Neuronal stem cell (in vitro differentiated cells): ENCODE results near the gene ADCY9.
"Not testable (repeated sequence)": the region's sequence is repeated elsewhere in the genome, so short reads cannot be mapped to it uniquely, and the experiment has no call there.

Source experiments
- DNase-seq: peaks from one replicate; pipeline ENCODE4 v3.0.0-alpha.2; 2013; ENCODE audit warnings: low spot score
- H2AFZ ChIP-seq: one replicate; pipeline ENCODE4 v1.6.1; 2013; ENCODE audit warnings: mild to moderate bottlenecking, low read length, inconsistent platforms
- H2AK5ac ChIP-seq: 2 replicates; pipeline ENCODE4 v1.6.1; 2013; ENCODE audit warnings: low read depth, mild to moderate bottlenecking, inconsistent platforms, low read length, moderate library complexity, mixed read lengths
- H2BK120ac ChIP-seq: 2 replicates; pipeline ENCODE4 v1.6.1; 2013; ENCODE audit warnings: low read depth, mild to moderate bottlenecking, inconsistent platforms, low read length, moderate library complexity, mixed read lengths
- H2BK12ac ChIP-seq: one replicate; pipeline ENCODE4 v1.6.1; 2013; ENCODE audit warnings: low read length, inconsistent platforms
- H2BK15ac ChIP-seq: 2 replicates; pipeline ENCODE4 v1.6.1; 2013; ENCODE audit warnings: mild to moderate bottlenecking, low read length, inconsistent platforms, mixed read lengths
- H2BK5ac ChIP-seq: one replicate; pipeline ENCODE4 v1.6.1; 2013; ENCODE audit warnings: inconsistent platforms, mild to moderate bottlenecking, low read length, moderate library complexity
- H3K14ac ChIP-seq: one replicate; pipeline ENCODE4 v1.6.1; 2013; ENCODE audit warnings: low read length, inconsistent platforms
- H3K18ac ChIP-seq: 2 replicates; pipeline ENCODE4 v1.6.1; 2013; ENCODE audit warnings: low read length, inconsistent platforms
- H3K23ac ChIP-seq: 2 replicates; pipeline ENCODE4 v1.6.1; 2013; ENCODE audit warnings: low read depth, mild to moderate bottlenecking, mixed read lengths, low read length, inconsistent platforms; ENCODE audit not compliant: poor library complexity
- H3K27ac ChIP-seq: replicated peaks from 3 replicates; pipeline ENCODE4 v1.5.1; 2013; ENCODE audit warnings: low read length, inconsistent platforms
- H3K27me3 ChIP-seq, 3 experiments: 2 replicates each; pipeline ENCODE4 v1.6.1; 2013; ENCODE audit warnings: low read length in 3 of 3, mild to moderate bottlenecking in 2 of 3, inconsistent platforms in 1 of 3, low read depth in 1 of 3, mixed read lengths in 1 of 3, moderate library complexity in 1 of 3; ENCODE audit not compliant: control insufficient read depth in 3 of 3, insufficient read depth in 3 of 3
- H3K36me3 ChIP-seq, 2 donors: replicated peaks in 1 of 2; 2 replicates each; pipeline ENCODE4 v1.6.1; 2013; ENCODE audit warnings: low read length in 2 of 2; ENCODE audit not compliant: control insufficient read depth in 2 of 2, insufficient read depth in 2 of 2
- H3K4ac ChIP-seq: 2 replicates; pipeline ENCODE4 v1.6.1; 2013; ENCODE audit warnings: inconsistent platforms, mild to moderate bottlenecking, low read length, moderate library complexity
- H3K4me1 ChIP-seq, 2 donors: 1 replicate in 1 of 2; 2 replicates in 1 of 2; pipeline ENCODE4 v1.6.1; 2013; ENCODE audit warnings: low read length in 2 of 2, low read depth in 1 of 2; ENCODE audit not compliant: control insufficient read depth in 2 of 2, insufficient read depth in 1 of 2
- H3K4me2 ChIP-seq: one replicate; pipeline ENCODE4 v1.6.1; 2013; ENCODE audit warnings: mild to moderate bottlenecking, low read length, inconsistent platforms; ENCODE audit not compliant: insufficient read depth, poor library complexity, severe bottlenecking
- H3K4me3 ChIP-seq, 2 donors: 2 replicates each; pipeline ENCODE4 v1.5.1; 2013; ENCODE audit warnings: low read length in 2 of 2, mild to moderate bottlenecking in 2 of 2, inconsistent platforms in 1 of 2, moderate library complexity in 1 of 2
- H3K79me1 ChIP-seq: one replicate; pipeline ENCODE4 v1.6.1; 2013; ENCODE audit warnings: low read depth, mild to moderate bottlenecking, inconsistent platforms, low read length, moderate library complexity
- H3K9ac ChIP-seq: one replicate; pipeline ENCODE4 v1.6.1; 2013; ENCODE audit warnings: mild to moderate bottlenecking, low read depth, low read length, inconsistent platforms; ENCODE audit not compliant: poor library complexity
- H3K9me3 ChIP-seq, 2 donors: replicated peaks in 1 of 2; 2 replicates each; pipeline versions ENCODE3 to v1.6.1; 2013; ENCODE audit warnings: low read length in 2 of 2, mild to moderate bottlenecking in 2 of 2, inconsistent platforms in 1 of 2, low read depth in 1 of 2, mixed read lengths in 1 of 2, moderate library complexity in 1 of 2; ENCODE audit not compliant: control insufficient read depth in 2 of 2, insufficient read depth in 1 of 2
- H4K8ac ChIP-seq: one replicate; pipeline ENCODE4 v1.6.1; 2013; ENCODE audit warnings: low read depth, mild to moderate bottlenecking, inconsistent platforms, low read length, moderate library complexity
- H4K91ac ChIP-seq: one replicate; pipeline ENCODE4 v1.6.1; 2013; ENCODE audit warnings: low read length, low read depth, mild to moderate bottlenecking, inconsistent platforms; ENCODE audit not compliant: poor library complexity
- WGBS, 2 donors: extraction: QIAGEN DNeasy Blood & Tissue Kit; methylation state at CpG; one replicate each; pipeline ENCODE4 v1.1.7; 2013; ENCODE audit warnings: missing lambda C conversion rate in 2 of 2, mixed read lengths in 1 of 2; ENCODE audit not compliant: insufficient read length in 2 of 2, insufficient replicate concordance in 1 of 2; ENCODE audit errors: extremely low coverage in 2 of 2; 5-methylcytosine and 5-hydroxymethylcytosine counted together

Gene ADCY9

DNA sequence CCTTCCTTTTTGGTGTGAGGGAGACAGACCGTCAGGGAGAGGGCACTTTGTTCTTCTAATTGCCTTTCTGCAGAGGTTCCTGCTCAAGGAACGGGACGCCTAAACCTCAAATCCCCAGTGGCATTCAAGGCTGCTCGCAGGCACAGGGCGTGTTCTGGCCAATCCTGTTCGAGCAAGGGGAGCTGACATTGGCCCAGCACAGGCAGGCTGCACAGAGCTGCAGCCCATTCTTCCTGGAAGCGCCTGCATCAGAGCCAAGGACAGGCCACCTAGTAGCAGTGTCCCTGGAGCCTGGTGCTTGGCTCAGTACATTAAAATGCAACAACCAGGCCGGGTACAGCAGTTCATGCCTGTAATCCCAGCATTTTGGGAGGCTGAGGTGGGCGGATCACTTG, 163.5 kb downstream of the ADCY9 start:
- no peaks in the 10 kb centered on the region for H3K9me3 ChIP-seq

DNA sequence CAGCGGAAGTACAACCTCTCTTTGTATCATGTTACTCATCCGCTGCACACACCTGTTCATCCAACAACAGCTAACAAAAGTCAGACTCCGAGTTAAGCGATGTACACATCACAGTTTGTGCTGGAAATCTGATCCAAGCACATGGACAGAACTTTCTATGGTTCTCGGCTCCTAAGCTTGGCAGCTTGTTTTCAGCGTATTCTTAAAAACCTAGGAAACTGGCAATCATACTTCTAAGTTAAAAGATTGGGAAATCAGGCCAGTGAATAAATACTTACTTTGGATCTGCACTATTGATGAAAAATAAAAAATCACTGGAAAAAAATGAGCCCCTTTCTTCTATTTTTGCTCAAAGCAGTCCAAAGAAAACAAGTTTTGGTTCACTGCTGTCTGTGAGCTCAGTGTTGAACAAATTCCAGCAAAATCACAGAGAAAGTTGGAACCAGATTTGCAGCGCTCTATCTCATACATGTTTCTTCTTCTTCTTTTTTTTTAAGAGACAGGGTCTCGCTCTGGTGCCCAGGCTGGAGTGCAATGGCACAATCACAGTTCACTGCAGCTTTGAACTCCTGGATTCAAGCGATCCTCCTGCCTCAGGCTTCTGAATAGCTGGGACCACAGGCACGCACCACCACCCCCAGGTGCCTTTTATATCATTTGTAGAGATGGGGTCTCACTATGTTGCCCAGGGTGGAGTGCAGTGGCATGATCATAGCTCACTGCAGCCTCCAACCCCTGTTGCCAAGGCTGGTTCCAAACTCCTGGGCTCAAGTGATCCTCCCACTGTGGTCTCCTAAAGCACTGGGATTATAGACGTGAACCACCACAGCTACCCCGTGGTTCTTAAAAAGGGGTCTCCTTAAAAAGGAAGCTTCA, 164.1 kb downstream of the ADCY9 start:
- no peak overlapping the region for H3K18ac ChIP-seq
- H2BK5ac ChIP-seq = no peak overlapping the region
- no peak overlapping the region for H3K14ac ChIP-seq
- DNase-seq = no peak
- no peak overlapping the region for H2AFZ ChIP-seq
- H2AK5ac ChIP-seq = no peak overlapping the region
- no peak overlapping the region for H2BK15ac ChIP-seq
- no peak overlapping the region for H3K9ac ChIP-seq
- H3K79me1 ChIP-seq = no peaks in the 10 kb centered on the region
- no peaks in the 10 kb centered on the region for H3K36me3 ChIP-seq
- H3K9me3 ChIP-seq = no peaks in the 10 kb centered on the region
- H4K8ac ChIP-seq = no peak overlapping the region
- H3K4me3 ChIP-seq = no peak overlapping the region
- H3K4ac ChIP-seq = no peak overlapping the region
- H2BK120ac ChIP-seq = no peak overlapping the region
- peaks cover 0 to 3% (median 0%) of the 10 kb centered on the region in 3 experiments for H3K27me3 ChIP-seq
- H4K91ac ChIP-seq = no peak overlapping the region
- no peak overlapping the region for H3K27ac ChIP-seq
- H3K4me1 ChIP-seq = peaks cover 7 to 9% of the 10 kb centered on the region in 2 donors
- no peak overlapping the region for H3K4me2 ChIP-seq
- H2BK12ac ChIP-seq = no peak overlapping the region
- no peak overlapping the region for H3K23ac ChIP-seq
- no CpG with 5 or more reads among the region's 12 CpGs for WGBS, 2 donors

More for the DNA sequence above, 163.5 kb downstream of the ADCY9 start:
- H2BK5ac ChIP-seq = no peak overlapping the region
- H3K14ac ChIP-seq = no peak overlapping the region
- H3K9ac ChIP-seq = no peak overlapping the region
- H2BK120ac ChIP-seq = no peak overlapping the region
- no peak overlapping the region for H3K27ac ChIP-seq
- H3K4me1 ChIP-seq = peaks cover 7 to 9% of the 10 kb centered on the region in 2 donors
- H3K4me3 ChIP-seq = no peak overlapping the region
- H3K36me3 ChIP-seq = no peaks in the 10 kb centered on the region
- no peak overlapping the region for H3K4me2 ChIP-seq
- H4K91ac ChIP-seq = no peak overlapping the region
- no peak overlapping the region for H3K18ac ChIP-seq
- DNase-seq = no peak
- H3K23ac ChIP-seq = no peak overlapping the region
- no peak overlapping the region for H2AFZ ChIP-seq
- H2BK15ac ChIP-seq = no peak overlapping the region
- peaks cover 0 to 3% (median 0%) of the 10 kb centered on the region in 3 experiments for H3K27me3 ChIP-seq
- no peak overlapping the region for H3K4ac ChIP-seq
- H4K8ac ChIP-seq = no peak overlapping the region
- H2AK5ac ChIP-seq = no peak overlapping the region
- WGBS, 2 donors = no CpG with 5 or more reads among the region's 9 CpGs
- no peak overlapping the region for H2BK12ac ChIP-seq
- no peaks in the 10 kb centered on the region for H3K79me1 ChIP-seq

GRCh38 chr16:3951380-3951779, 164.9 kb downstream of the ADCY9 start:
- not testable (repeated sequence) for H3K4me3 ChIP-seq, H2BK12ac ChIP-seq, H3K27me3 ChIP-seq, DNase-seq, H2AFZ ChIP-seq, H3K18ac ChIP-seq, H2BK15ac ChIP-seq, H3K27ac ChIP-seq, H2BK120ac ChIP-seq, H3K4me1 ChIP-seq, H4K91ac ChIP-seq, H3K9ac ChIP-seq, H3K23ac ChIP-seq, H3K4ac ChIP-seq, H4K8ac ChIP-seq, H3K79me1 ChIP-seq, H3K14ac ChIP-seq, H2AK5ac ChIP-seq, H2BK5ac ChIP-seq, H3K9me3 ChIP-seq, H3K36me3 ChIP-seq, H3K4me2 ChIP-seq
- WGBS, 2 donors = no CpG with 5 or more reads among the region's 5 CpGs

DNA sequence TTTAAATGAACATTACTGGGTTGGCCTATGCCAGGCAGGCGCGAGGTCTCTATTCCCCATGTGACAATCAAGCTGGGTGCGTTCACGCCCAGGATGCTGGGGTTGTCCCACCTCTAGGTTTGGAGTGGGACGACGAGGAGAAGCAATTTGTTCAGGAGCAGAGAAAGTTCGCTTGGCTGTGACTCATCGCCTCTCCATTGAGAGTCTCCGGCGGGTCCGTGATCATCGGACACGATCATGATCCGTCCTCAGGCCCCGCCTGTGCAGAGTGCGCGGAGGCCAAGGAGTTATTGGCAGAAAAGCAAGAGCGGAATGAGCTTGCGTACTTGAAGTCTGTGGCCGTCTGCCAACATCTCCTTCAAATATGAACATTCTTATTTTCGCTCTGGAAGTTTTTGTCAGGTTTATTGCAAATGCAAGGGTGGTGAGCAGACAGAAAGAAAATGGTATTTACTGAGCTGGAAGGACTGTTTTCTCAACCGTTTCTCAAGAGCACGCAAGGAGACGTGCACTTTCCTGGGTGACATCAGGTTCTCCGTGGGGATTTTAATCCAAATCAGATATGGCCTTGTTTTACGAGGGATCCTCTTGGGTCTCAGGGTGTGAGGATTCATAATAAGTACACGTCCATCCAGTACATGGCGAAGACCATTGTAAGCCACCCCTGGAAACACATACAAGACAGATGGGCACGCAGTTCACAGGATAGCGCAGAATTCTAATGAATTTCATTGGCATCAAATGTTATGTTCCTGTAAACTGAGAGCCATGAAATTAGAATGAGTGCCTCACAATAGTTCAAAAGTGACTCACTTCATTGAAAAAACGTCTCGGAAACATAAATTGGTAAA, 165.7 kb downstream of the ADCY9 start:
- Histone ChIP-seq H3K36me3 (no peaks in the 10 kb centered on the region), H2BK120ac (no peak overlapping the region), H3K4me2 (no peak overlapping the region), H3K4me3 (no peak overlapping the region), H3K27ac (no peak overlapping the region), H4K8ac (peak overlapping the region; percentile 77), H3K9me3 (no peaks in the 10 kb centered on the region), H2BK5ac (no peak overlapping the region), H3K4me1 (peaks cover 7 to 9% of the 10 kb centered on the region in 2 donors), H2AK5ac (no peak overlapping the region), H3K4ac (no peak overlapping the region), H3K79me1 (no peaks in the 10 kb centered on the region), H2BK12ac (no peak overlapping the region), H3K23ac (no peak overlapping the region), H3K14ac (no peak overlapping the region), H2BK15ac (no peak overlapping the region), H3K9ac (no peak overlapping the region), H3K27me3 (peaks cover 0 to 3% (median 0%) of the 10 kb centered on the region in 3 experiments), H3K18ac (no peak overlapping the region), H4K91ac (no peak overlapping the region), H2AFZ (peak overlapping the region; percentile 49)
- no peak for DNase-seq
- WGBS, 2 donors = no CpG with 5 or more reads among the region's 32 CpGs
